Thymus (tissue), 11 donors: ENCODE results near the gene RNF138. TPM values are rescaled to one million over a fixed set of nuclear protein-coding genes. Genes with fewer than 3 reads are reported as not detected.
"Not testable (repeated sequence)": the region's sequence is repeated elsewhere in the genome, so short reads cannot be mapped to it uniquely, and the experiment has no call there.

Source experiments
- DNase-seq, 9 donors: peaks; one replicate each; pipeline ENCODE4 v3.0.0-alpha.2; 2013; ENCODE audit warnings: low spot score in 9 of 9, low read depth in 6 of 9, missing footprints in 1 of 9
- H3K27ac ChIP-seq, 2 donors: one replicate each; pipeline ENCODE4 v1.5.1; 2013; ENCODE audit warnings: control low read depth in 1 of 2, low read depth in 1 of 2, low read length in 1 of 2, mild to moderate bottlenecking in 1 of 2, moderate library complexity in 1 of 2
- H3K27me3 ChIP-seq, 2 donors: one replicate each; pipeline ENCODE4 v1.5.1; 2013; ENCODE audit warnings: low read length in 1 of 2; ENCODE audit not compliant: control insufficient read depth in 2 of 2, insufficient read depth in 1 of 2
- H3K36me3 ChIP-seq, 2 donors: one replicate each; pipeline ENCODE4 v1.5.1; 2013; ENCODE audit warnings: low read length in 1 of 2, mild to moderate bottlenecking in 1 of 2, moderate library complexity in 1 of 2; ENCODE audit not compliant: control insufficient read depth in 2 of 2, insufficient read depth in 2 of 2
- H3K4me1 ChIP-seq, 2 donors: one replicate each; pipeline ENCODE4 v1.5.1; 2013; ENCODE audit warnings: low read length in 2 of 2; ENCODE audit not compliant: control insufficient read depth in 2 of 2, insufficient read depth in 2 of 2
- H3K4me3 ChIP-seq, 2 donors: one replicate each; pipeline ENCODE4 v1.5.1; 2013; ENCODE audit warnings: low read length in 2 of 2, control low read depth in 1 of 2, mild to moderate bottlenecking in 1 of 2
- H3K9me3 ChIP-seq, 2 donors: one replicate each; pipeline ENCODE4 v1.5.1; 2013; ENCODE audit warnings: low read length in 1 of 2, mild to moderate bottlenecking in 1 of 2; ENCODE audit not compliant: control insufficient read depth in 2 of 2, insufficient read depth in 1 of 2
- WGBS: extraction: QIAGEN DNeasy Blood & Tissue Kit; methylation state at CpG from one replicate; pipeline ENCODE4 v1.1.7; 2013; 5-methylcytosine and 5-hydroxymethylcytosine counted together
- polyA plus RNA-seq: library from polyadenylated mRNA; stranded (reverse); fragments of 200-250 nt; gene quantifications from one replicate; pipeline ENCODE4 v1.2.3, GENCODE V29; 2013
- total RNA-seq: library from RNA; stranded (reverse); fragments of 120-200 nt; gene quantifications from one replicate; pipeline ENCODE4 v1.2.4, GENCODE V29; 2013
- donor health status: healthy.

Gene RNF138
- total and polyA plus RNA-seq, 2 donors: 39.8 to 46.8 TPM

DNA sequence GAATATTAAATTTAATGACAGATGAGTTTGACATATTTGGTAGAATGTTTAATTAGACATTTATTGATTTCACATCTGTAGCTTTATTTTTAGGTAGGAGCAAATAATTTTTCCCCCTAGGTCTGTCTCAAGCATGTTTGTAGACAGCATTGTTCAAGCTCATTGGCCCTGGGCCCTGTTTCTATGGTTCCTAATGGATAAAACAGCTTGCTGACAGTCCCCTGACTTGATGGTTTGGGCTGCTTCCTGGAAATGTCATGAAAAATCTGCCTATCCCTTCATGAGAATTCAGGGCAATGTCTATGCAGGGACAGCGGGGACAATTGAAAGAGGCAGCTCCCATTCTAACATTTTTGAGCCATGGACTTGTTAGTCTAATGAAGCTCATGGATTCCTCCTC, 83.6 kb downstream of the RNF138 start:
- H3K4me3 ChIP-seq: no peak overlapping the region
- H3K36me3 ChIP-seq: no peaks in the 10 kb centered on the region
- H3K4me1 ChIP-seq: no peaks in the 10 kb centered on the region
- no peak for DNase-seq
- no peaks in the 10 kb centered on the region for H3K9me3 ChIP-seq
- no peaks in the 10 kb centered on the region for H3K27me3 ChIP-seq
- no peak overlapping the region for H3K27ac ChIP-seq
- 96% methylated on average over 1 of the region's 1 CpG for WGBS

DNA sequence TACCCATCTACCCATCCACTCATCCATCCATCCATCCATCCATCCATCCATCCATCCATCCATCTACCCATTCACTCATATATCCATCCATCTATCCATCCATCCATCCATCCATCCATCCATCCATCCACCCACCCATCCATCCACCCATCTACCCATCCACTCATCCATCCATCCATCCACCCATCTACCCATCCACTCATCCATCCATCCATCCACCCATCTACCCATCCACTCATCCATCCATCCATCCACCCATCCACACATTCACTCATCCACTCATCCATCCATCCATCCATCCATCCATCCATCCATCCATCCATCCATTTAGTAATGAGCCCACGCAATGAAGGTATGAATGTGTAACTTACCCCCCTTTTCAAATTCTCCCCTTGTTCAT, 85.1 kb downstream of the RNF138 start:
- WGBS: 95% methylated on average over 1 of the region's 1 CpG
- H3K36me3 ChIP-seq, H3K27ac ChIP-seq, H3K9me3 ChIP-seq, DNase-seq, H3K27me3 ChIP-seq, H3K4me3 ChIP-seq, H3K4me1 ChIP-seq: not testable (repeated sequence)

- Histone ChIP-seq H3K27ac (no peak overlapping the region), H3K27me3 (no peaks in the 10 kb centered on the region), H3K4me1 (no peaks in the 10 kb centered on the region), H3K9me3 (no peaks in the 10 kb centered on the region), H3K36me3 (no peaks in the 10 kb centered on the region), H3K4me3 (no peak overlapping the region)
- 79% methylated on average over 3 of the region's 3 CpGs for WGBS
- DNase-seq: no peak
Measured at GRCh38 chr18:32177530-32177929, 85.9 kb downstream of the RNF138 start.

Other genes with a start within 250 kb of the RNF138 start
- 54.6 TPM for gene TRAPPC8, start 148.7 kb upstream of the RNF138 start, total RNA-seq
- 49.2 TPM for gene TRAPPC8, start 148.7 kb upstream of the RNF138 start, polyA plus RNA-seq
- 5.1 TPM for gene RNF125, start 73.0 kb upstream of the RNF138 start, total RNA-seq
- 10.2 TPM for gene RNF125, start 73.0 kb upstream of the RNF138 start, polyA plus RNA-seq
- 0.19 TPM for gene MEP1B, start 98.2 kb downstream of the RNF138 start, total RNA-seq
- gene MEP1B, start 98.2 kb downstream of the RNF138 start, polyA plus RNA-seq: 0.11 TPM